Islet of Langerhans (tissue), 1 donor: ENCODE results near the gene CMTM4.
A peak's percentile ranks its signal among the peaks of the same experiment; 100 is the strongest.
"Not testable (repeated sequence)": the region's sequence is repeated elsewhere in the genome, so short reads cannot be mapped to it uniquely, and the experiment has no call there.

Source experiments
- FAIRE-seq: peaks from one replicate; lab custom pipeline; 2011; peaks lifted over from hg19 to GRCh38; lab: Jason Lieb, UNC

Gene CMTM4

DNA sequence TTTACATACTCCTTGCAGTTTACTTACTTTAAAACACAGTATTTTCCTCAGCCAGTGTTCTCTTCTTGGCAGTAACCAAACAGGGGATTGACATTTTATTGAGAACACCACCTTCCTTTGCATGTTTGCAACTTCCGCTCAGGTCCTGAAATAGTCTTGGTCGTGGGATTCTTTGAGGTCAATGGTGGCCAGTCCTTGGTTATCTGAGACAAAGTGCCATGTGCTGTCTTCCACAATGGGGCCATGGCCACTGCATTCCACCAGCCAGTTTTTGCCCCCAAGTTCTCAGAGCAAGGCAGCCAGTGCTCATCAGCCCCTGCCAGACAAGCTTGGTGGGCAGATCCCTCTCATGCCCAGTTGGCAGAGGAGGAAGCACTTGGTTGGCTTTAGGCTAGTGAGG lies 22.9 kb downstream of the CMTM4 start:
- no peak for FAIRE-seq

DNA sequence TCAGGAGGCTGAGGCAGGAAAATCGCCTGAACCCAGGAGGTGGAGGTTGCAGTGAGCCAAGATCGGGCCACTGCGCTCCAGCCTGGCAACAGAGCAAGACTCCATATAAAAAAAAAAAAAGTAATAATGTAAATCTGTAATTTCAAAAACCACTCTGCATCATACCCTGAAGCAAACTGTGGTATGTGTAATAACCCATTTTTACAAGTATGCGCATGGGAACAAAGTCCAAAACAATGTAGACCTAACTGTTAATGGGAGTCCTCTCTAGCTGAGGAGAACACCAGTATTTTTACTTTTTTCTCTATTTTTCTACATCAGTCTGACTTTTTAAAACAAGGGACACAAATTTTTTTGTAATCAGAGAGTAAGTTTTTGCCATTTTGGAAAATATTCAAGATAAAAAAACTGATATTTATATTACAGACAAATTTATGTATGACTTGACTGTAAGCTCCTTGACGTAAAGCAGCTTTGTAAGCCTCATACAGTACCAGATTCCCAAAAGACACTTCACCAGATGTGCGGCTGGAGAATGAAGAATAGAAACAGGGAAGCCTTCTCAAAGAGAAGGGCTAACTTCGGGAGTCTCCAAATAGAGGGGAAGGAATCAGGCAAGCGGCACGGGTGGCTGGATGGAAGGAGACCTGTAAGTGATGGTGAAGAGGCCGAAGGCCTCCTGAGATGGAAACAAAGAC lies 25.7 kb downstream of the CMTM4 start:
- FAIRE-seq = no peak

DNA sequence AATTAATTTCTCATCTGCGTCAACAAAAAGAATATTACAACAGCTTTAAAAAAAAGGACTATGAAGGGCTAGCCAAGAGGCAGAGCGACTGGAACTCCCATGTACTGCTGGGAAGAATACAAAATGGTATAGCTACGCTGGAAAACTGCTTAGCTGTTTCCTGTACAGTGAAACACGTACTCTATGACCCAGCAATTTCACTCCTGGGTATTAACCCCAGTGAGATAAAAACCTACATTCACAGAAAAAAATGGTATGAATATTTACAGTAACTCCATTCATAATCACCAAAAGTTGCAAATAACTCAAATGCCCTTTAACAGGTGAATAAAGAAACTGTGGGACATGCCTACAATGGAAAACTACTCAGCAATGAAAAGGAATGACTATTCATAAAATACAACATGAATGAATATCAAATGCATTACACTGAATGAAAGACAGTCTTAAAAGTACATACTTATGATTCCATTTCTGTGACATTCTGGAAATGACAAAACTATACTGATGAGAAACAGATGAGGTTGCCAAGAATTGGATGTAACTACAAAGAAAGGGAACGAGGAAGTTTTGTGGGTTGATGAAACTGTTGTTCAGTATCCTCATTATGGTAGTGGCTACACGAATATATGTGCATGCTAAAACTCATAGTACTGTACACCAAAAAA lies 27.6 kb downstream of the CMTM4 start:
- FAIRE-seq = no peak

DNA sequence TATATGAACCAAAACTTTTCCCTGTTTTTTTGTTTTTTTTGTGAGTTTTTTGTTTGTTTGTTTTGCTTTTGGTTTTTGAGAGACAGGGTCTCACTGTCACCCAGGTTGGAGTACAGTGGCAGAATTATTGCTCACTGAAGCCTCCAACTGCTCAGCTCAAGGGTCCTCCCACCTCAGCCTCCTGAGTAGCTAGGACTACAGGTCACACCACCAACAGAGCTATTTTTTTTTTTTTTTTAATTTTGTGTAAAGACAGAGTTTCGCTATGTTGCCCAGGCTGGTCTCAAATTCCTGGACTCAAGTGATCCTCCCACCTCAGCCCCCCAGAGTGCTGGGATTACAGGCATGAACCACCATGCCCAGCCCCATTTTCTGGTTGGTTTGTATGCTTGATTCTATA lies 28.6 kb downstream of the CMTM4 start:
- FAIRE-seq = no peak

DNA sequence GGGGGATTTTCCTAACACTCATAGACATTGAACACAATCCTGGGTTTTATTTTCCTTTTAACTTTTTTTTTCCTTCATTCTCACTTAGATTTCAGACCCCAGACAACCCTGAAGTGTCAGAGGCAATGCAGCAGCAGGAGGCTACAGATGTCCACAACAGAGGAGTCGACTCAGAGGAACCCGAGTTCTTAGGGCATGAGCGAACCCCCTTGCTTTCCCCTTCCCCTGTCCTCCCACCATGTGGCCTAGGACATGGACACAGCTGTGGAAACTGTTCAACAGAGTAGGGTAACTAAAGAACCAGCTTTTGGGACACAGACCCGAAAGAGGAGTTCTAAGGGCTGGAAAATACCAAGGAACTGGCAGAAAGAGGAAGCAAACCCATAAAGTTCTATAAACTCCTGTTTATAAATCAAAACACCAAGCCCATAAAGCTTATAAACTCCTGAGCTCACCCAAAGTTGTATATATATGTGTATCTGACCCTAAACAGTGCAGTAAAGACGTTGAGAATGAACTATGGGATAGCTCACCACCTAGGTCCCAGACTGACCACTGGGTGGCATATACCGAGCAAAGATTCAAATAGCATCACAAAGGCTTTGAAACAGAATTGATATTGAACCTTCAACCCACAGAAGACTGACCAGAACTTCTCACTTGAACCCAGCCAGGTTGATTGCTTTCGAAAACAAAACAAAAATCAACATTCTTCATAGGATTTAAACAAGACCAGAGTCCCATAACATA lies 33.9 kb downstream of the CMTM4 start:
- no peak for FAIRE-seq

DNA sequence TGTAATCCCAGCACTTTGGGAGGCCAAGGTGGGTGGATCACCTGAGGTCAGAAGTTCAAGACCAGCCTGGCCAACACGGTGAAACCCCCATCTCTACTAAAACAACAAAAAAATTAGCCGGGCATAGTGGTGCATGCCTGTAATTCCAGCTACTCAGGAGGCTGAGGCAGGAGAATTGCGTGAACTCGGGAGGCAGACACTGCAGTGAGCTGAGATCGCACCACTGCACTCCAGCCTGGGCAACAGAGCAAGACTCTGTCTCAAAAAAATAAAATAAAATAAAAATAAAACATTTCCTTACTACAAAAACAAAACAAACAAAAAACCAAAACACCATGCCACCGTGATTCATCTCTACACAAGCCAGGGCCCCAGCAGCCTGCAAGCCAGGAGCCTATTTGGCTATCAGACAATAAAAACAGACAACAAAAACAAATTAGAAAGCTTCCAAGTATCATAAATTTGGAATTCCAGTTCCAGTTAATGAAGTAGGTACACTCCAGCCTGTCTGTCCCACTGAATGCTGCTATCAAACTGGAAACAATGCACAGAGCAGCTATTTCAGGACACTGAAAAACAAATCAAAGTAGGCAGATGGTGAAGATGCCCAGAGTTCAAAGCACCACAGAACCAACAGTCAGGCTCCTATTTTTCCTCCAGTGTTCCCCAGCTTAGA lies 34.7 kb downstream of the CMTM4 start:
- not testable (repeated sequence) for FAIRE-seq

DNA sequence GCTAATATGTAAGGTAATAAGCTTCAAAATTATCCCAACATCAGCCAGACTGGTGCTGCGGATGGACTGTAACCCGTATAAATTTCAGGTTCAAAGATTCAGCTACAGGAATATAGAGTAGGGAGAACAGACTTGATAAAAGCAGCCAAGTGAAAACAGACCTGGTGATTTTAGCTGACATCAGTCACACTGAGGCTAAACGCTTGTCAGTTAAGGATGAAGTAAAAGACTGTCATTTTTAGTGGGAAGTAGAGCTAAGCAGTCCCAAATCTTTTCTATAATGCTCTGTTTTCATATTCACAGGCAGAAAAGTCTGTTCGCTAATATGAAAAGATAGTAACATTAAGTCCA lies 35.4 kb downstream of the CMTM4 start:
- no peak for FAIRE-seq

DNA sequence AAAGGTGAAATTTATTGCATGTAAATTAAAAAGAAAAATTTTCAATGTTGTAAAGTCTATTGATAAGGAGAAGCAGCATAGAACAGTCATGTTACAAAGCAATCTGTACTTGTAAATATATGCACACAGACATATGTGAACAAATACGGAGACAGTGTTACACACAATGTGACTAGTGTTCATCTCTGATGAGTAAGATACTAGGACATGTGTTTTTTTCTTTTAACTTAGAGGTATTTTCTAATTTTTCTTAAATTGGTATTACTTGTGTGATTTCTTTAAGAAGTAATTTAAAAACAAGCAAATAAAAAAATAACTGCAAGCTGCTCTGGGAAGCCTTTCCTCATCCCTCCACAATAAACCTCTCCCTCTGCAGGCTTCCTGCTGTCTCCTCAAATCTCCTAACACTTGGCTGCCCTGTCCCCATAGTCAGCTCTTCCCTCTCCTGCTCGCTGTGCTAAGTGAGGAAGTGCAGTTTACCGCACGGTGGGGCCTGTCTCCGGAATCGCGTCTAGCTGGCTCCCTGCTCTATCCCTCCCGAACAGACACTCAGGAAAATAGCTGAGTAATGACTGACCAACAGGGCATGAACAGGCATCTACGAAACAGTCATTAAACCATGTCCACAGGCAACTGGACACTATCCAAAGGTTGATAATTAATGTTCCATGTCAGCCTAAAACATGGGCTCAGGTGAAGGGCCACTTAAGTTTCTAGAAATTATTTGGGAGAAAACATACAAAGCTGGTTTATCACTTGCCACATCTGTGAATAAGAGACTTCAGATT lies 35.9 kb downstream of the CMTM4 start:
- no peak for FAIRE-seq

DNA sequence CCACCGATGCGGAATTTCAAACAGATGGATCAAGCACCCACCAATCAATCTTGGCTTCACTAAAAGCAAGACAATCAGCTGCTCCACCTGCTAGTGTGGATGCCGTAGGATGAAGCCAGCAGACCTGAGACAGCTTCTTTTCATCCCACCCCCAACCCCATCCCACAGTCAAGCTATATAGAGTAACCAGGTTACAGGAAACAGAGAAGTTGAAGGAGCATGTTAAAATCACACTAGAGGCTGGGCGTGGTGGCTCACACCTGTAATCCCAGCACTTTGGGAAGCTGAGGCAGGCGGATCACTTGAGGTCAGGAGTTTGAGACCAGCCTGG lies 37.7 kb downstream of the CMTM4 start:
- FAIRE-seq = no peak

DNA sequence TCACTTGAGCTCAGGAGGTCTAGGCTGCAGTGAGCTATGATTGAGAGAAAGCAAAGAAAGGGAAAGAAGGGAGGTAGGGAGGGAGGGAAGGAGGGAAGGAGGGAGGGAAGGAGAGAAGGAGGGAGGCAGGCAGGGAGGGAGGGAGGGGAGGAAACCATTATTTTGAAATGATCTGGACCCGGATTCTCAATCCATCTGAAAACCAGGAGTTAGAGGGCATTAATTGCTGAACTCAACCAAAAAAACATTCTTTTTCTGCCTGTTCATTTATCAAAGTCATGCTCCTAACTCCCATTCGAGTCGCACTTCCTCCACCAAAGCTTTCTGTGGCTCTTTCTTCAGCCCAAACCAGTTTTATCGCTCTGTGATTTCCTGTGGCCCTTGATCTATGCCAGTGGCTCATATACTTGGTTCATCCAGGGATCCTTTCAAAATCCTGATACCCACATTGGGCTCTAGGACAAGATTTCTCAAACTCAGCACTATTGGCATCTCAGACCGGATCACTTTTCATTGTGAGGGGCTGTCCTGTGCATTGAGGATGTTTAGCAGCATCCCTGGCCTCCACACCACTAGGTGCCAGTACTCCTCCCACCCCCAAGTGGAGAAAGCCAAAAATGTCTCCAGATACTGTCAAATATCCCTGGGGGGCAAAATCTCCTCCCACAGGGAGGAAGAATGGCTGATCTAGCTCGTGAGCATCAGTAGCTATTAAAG lies 38.2 kb downstream of the CMTM4 start:
- no peak for FAIRE-seq

DNA sequence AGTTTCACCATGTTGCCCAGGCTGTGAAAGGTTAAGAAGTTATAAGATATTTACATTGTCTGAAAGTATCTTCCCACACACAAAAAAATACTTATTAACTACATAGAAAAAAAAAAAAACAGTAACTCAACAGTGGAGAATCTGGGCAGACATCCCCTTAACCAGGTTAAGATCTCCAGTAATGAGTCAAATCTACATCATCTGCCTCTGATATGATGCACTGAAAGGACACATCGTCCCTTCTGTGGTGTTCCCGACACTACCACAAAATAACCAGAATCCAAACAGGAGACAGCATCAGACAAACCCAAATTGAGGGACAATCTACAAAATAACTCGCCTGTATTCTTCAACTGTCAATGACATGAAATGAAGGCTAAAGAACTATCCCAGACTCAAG lies 40.0 kb downstream of the CMTM4 start:
- FAIRE-seq = no peak

DNA sequence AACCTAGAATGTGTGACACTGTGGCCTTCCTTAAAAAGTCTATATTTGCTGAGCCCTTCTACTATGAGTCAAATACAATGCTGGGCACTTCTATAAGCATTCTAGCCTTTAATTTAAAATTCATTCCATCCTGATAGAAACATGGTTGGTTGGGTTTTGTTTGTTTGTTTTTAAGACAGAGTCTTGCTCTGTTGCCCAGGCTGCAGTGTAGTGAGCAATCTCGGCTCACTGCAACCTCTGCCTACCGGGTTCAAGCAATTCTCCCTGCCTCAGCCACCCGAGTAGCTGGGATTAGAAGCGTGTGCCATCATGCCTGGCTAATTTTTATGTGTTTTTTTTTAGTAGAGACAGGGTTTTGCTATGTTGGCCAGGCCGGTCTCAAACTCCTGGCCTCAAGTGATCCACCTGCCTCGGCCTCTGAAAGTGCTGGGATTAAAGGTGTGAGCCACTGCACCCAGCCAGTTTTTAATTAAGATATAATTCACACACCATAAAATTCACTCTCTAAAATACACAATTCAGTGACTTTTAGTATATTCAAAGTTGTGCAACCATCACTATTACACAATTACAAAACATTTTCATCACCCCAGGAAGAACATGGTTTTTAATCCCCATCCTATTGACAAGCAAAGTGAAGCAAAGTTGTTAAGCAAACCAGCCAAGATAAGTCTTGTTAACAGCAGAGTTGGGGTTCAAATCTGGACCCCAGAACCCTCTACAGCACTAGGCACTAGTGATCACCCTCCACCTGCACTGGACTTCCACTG lies 42.8 kb downstream of the CMTM4 start:
- no peak for FAIRE-seq

DNA sequence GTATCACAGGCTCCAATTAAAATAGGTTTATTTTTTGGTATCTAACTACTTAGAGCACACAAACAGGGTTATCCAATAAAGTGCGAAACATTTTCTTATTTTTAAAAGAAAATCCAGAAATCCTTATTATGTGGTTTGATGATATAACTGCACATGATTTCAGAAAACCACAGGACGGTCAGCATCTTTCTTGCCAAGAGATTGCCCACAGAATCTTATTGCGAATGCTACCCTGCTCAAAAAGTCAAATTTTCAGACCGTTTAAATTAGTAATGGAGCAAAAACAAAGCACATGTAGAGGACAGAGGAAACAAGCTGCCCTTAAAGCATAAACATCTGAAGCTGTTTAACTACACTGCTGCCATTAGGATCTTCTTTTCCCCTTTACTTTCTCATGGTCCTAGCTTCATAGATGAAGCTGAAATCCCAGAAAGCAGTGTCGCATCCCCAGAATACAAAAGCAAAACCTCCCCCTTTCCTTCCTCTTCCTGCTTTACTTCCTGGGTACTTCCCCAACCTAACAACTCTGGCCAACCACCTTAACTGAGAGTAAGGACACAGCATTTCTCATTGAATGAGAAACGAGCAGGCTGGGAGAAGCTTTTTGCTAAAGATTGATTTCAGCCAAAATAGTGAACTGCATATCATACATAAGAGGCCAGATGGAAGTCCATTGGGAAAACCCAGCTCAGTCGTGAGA lies 43.7 kb downstream of the CMTM4 start:
- FAIRE-seq = no peak

DNA sequence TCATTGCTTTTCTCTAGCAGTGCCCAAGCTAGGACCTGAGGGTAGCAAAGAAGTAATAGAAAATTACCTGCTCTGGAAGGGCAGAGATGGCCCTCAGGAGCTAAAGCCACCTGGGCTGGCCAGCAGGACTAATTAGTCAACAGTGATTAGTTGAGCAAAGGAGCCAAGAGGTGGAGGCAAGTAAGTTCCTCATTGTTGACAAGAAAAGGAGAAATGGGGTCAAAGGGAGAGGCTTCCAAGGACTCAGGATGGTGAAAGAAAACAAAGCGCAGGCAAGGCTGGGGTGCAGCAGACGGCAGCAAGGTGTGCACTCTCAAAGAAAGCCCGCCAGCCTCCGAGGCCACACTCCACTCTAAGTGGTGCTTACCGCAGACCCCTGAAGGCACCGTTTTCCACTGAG lies 44.6 kb downstream of the CMTM4 start:
- FAIRE-seq = no peak

DNA sequence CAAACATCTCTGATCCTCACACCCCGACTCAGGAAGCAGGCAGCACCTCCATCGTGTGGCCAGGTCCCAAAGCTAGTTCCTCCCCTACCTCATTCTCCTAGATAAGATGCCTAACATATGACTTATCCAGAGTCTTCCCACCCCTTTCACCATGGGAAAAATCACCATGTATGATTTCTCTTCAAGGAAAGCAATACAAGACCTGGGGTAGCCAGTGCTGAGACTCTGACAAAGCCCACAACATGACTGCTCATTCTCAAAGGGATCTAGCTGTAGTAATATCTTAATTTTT lies 45.1 kb downstream of the CMTM4 start:
- no peak for FAIRE-seq

DNA sequence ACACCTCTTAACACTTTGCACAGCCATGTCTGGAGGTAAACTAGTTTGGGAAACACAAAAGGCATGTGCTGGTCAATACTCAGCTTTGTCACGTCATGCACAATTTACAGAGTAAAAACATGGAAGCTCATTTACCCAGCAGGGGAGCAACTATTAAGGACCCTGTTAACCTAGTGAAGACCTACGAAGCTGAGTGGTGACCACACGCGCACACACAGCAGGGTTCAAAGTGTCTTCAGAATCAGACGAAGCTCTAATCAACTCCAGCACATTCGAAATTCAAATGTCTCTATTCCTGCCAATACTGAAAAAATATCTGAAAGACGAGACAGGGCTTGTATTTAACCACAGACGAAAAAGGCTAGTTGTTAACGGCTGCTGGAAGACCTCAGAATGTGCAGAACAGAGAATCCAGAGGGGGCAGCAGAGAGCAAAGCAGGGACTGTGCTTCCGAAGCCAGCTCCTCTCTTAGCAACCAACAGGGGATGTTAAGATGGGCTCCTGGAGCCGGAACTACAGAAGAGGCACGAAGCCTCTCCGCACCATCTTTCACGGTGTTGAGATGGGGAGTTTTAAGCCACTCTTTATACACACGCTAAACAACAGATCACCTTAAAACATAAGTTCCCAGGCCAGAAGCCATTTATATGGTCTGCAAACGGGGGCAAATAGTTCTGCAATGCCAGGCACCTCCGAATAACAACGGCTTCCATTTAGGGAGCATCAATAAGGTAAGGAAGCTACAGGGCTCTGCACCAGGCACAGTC lies 45.7 kb downstream of the CMTM4 start:
- FAIRE-seq = peak; percentile 33

DNA sequence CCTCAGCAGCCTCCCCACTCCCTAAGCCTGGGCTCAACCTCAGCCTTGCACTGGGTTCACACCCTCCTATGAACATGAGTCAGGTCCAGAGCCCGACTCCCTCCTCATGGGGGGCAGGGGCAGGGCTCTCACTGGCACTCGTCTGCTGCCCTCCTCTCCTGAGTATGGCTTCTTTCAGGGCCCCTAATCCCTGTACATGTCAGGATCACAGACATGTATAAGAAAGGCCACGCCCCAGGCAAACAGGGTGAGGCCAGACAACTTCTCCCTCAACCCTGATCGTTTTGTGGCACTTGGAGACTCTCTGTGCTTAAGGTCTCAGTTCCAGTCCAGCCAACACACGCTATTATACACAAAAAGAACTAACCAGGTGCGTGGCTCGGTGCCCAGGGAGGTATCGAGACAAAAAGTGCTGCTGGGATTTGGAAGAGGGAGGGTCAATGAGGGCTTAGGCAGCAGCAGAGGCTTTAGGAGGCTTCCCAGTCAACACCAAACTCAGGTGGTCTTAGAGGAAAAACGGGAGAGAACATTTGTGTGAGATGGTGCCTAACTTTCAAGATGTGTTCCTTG lies 46.8 kb downstream of the CMTM4 start:
- FAIRE-seq = no peak

DNA sequence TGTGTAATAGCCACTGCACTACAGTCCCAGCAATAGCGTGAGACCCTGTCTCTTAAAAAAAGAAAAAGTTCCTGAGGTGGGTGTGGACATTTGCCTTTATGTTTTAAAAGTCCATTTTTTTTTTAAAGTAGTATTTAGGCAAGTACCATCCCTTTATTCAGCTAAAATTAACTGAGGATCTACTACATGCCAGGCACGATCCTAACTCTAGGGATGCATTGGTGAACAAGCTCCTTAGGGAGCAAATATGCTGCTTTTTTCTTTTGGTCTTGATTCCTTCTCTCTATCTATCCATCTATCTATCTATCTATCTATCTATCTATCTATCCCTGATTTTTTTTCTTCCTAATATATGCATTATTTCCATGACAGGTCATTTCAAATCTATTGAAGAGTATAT lies 47.4 kb downstream of the CMTM4 start:
- FAIRE-seq = no peak

DNA sequence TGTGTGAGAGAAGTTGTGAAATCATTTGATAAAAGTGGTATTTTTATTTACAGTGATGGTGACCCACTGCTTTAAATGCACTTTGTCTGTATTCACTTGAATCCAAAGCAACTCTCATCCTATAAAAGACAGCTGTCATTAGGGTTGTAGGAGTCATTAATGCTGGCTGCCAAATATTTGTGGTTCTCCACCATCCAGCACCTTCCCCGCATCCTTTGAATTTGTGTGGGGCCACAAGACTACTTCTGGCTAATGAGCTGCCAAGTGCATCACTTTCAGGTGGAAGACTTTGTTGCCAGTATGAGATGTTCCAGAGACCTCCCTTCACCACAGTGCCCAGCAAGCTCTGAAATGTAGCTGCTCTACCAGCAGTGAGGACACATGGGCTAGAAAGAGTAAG lies 48.7 kb downstream of the CMTM4 start:
- no peak for FAIRE-seq
